OCI-LY3 (cell line): Measurements from ENCODE around the gene MCRIP2.

ENCODE experiments used
- H2AFZ ChIP-seq: fragments of 200-600, 300-600 bp; shearing (Covaris generic); 2 replicates; pipeline ENCODE4 v1.6.0; 2014; ENCODE audit warnings: antibody characterized with exemption, low read depth, low read length
- H3K27ac ChIP-seq: fragments of 200-600, 300-600 bp; sonication (generic); 2 replicates; pipeline ENCODE4 v1.5.1; 2014; ENCODE audit warnings: mild to moderate bottlenecking, low read length, moderate library complexity, mixed read lengths
- H3K27me3 ChIP-seq: fragments of 200-600, 300-600 bp; sonication (generic); 2 replicates; pipeline ENCODE4 v1.6.1; 2014; ENCODE audit warnings: low read depth, low read length, mixed read lengths
- H3K36me3 ChIP-seq: fragments of 200-600, 300-600 bp; sonication (generic); replicated peaks from 2 replicates; pipeline ENCODE3; 2014; ENCODE audit warnings: low read depth, low read length, mixed read lengths
- H3K4me1 ChIP-seq: fragments of 300-600, 200-600 bp; sonication (generic); 2 replicates; pipeline ENCODE4 v1.6.1; 2014; ENCODE audit warnings: low read length, mixed read lengths
- H3K4me2 ChIP-seq: fragments of 200-600, 300-600 bp; sonication (generic); 2 replicates; pipeline ENCODE4 v1.6.1; 2014; ENCODE audit warnings: low read length, mixed read lengths
- H3K4me3 ChIP-seq: fragments of 300-600, 200-600 bp; sonication (generic); 2 replicates; pipeline ENCODE4 v1.5.1; 2014; ENCODE audit warnings: antibody characterized with exemption, mild to moderate bottlenecking, low read length, moderate library complexity
- H3K79me2 ChIP-seq: fragments of 300-600, 200-600 bp; shearing (Covaris generic); 2 replicates; pipeline ENCODE4 v1.6.1; 2014; ENCODE audit warnings: mild to moderate bottlenecking, low read length, mixed read lengths
- H3K9ac ChIP-seq: fragments of 300-600, 200-600 bp; shearing (Covaris generic); 2 replicates; pipeline ENCODE4 v1.6.0; 2014; ENCODE audit warnings: mild to moderate bottlenecking, low read length, moderate library complexity
- H3K9me3 ChIP-seq: fragments of 200-600, 300-600 bp; shearing (Covaris generic); 2 replicates; pipeline ENCODE4 v1.6.1; 2014; ENCODE audit warnings: low read length, mixed read lengths; ENCODE audit not compliant: insufficient read depth
- H4K20me1 ChIP-seq: fragments of 200-600, 300-600 bp; sonication (generic); 2 replicates; pipeline ENCODE4 v1.6.1; 2016; ENCODE audit warnings: low read length, mixed read lengths; ENCODE audit not compliant: insufficient read depth
- EZH2phosphoT487 ChIP-seq: fragments of 200-600 bp; shearing (Covaris generic); IDR thresholded peaks from 2 replicates; pipeline ENCODE4 v1.6.1; 2018; ENCODE audit warnings: antibody characterized with exemption, mixed run types, low read depth
- TF ChIP-seq, protein P1 (sequence below): fragments of 200-600, 300-600 bp; sonication (generic); IDR thresholded peaks from 2 replicates; pipeline ENCODE4 v1.5.1; 2014; ENCODE audit warnings: antibody characterized with exemption, low read length, low read depth

MCRIP2 gene

DNA sequence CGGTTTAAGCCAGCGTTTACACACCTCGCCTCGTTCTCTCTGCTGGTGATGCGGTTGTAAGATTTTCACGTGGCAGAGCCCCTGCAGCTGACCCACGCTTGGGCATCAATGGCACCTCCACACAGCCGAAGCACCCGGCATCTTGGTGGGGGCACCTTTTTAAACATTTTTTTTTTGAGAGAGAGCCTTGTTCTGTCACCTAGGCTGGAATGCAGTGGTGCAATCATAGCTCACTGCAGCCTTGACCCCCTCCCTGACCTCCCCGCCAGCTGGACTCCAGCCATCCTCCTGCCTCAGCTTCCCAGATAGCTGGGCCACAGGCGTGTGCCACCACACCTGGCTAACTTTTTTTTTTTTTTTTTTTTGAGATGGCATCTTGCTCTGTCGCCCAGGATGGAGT is 12.4 kb downstream of the MCRIP2 start:
- no peak overlapping the region for H3K9ac ChIP-seq
- no peaks in the 10 kb centered on the region for H3K36me3 ChIP-seq
- no peak overlapping the region for H3K4me3 ChIP-seq
- no peak overlapping the region for H3K4me2 ChIP-seq
- peaks cover 7% of the 10 kb centered on the region; the same call in 1 of the 2 replicates for H3K4me1 ChIP-seq
- no peaks in the 10 kb centered on the region for H3K27me3 ChIP-seq
- peaks cover 7% of the 10 kb centered on the region; the same call in 1 of the 2 replicates for H3K79me2 ChIP-seq
- H4K20me1 ChIP-seq = no peaks in the 10 kb centered on the region
- TF ChIP-seq EZH2phosphoT487 = no peak
- TF ChIP-seq, protein P1, sequence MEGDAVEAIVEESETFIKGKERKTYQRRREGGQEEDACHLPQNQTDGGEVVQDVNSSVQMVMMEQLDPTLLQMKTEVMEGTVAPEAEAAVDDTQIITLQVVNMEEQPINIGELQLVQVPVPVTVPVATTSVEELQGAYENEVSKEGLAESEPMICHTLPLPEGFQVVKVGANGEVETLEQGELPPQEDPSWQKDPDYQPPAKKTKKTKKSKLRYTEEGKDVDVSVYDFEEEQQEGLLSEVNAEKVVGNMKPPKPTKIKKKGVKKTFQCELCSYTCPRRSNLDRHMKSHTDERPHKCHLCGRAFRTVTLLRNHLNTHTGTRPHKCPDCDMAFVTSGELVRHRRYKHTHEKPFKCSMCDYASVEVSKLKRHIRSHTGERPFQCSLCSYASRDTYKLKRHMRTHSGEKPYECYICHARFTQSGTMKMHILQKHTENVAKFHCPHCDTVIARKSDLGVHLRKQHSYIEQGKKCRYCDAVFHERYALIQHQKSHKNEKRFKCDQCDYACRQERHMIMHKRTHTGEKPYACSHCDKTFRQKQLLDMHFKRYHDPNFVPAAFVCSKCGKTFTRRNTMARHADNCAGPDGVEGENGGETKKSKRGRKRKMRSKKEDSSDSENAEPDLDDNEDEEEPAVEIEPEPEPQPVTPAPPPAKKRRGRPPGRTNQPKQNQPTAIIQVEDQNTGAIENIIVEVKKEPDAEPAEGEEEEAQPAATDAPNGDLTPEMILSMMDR = no peak
- H2AFZ ChIP-seq = no peak overlapping the region
- H3K27ac ChIP-seq = no peak overlapping the region
- no peaks in the 10 kb centered on the region for H3K9me3 ChIP-seq

DNA sequence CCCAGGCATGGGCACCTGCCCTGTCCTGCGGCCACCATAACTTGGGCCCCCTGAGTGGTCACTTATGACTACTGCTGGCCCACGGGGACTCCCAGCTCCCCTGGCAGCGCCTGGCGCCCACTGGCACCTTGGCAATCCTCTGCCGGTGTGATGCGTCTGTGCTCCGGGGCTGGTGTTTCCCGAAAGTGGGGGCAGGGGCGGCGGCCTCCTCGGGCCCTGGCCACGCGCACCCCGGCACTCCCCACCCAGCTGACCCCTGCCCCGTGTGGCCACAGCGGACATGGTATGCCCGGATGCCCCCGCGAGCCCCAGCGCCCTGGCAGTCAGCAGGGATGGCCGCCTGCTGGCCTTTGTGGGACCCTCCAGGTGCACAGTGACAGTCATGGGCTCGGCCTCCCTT is 15.9 kb downstream of the MCRIP2 start:
- H3K27ac ChIP-seq = no peak overlapping the region

DNA sequence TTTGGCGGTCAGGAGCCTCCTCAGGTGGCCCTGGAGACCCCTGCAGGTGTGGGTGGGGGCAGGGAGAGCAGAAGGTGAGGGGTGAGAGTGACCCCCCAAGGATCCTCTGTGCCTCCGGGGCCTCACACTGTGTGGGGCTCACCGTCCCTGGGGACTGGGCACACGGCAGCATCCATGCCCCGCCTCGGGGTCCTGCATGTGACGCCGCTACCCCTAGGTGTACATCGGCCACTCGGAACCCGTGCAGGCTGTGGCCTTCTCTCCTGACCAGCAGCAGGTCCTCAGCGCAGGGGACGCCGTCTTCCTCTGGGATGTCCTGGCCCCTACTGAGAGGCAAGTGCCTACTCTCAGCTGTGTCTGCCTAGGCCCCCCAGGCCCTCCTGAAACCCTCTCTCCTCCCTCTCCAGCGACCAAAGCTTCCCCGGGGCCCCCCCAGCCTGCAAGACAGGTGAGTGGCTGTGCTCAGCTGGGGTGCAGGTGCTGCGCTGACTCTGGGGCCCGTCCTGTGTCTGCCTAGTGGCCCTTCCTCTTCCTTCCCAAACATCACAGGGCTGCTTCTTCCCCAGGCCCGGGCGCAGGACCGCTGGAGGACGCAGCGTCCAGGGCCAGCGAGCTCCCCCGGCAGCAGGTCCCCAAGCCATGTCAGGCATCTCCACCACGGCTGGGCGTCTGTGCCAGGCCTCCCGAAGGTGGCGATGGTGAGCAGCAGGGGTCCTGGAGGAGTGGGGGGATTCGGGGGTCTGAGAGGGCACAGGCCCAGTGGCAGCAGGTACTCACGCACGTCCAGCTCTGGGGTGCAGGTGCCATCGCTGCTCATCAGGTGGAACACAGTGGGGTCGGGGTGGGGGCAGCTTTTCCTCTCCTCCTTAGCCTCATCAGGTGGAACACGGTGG is 17.3 kb downstream of the MCRIP2 start:
- Histone ChIP-seq H3K27ac (no peak overlapping the region), H4K20me1 (no peaks in the 10 kb centered on the region), H3K27me3 (no peaks in the 10 kb centered on the region), H3K4me2 (no peak overlapping the region), H3K79me2 (no peaks in the 10 kb centered on the region), H3K4me1 (peaks cover 3% of the 10 kb centered on the region; the same call in 1 of the 2 replicates), H3K9me3 (no peaks in the 10 kb centered on the region), H3K4me3 (no peak overlapping the region), H3K9ac (no peak overlapping the region), H2AFZ (no peak overlapping the region), H3K36me3 (peaks cover 4% of the 10 kb centered on the region)
- TF ChIP-seq EZH2phosphoT487 = no peak
- TF ChIP-seq, protein P1 = peak; percentile 20

More for the DNA sequence above, 15.9 kb downstream of the MCRIP2 start:
- H3K9me3 ChIP-seq = no peaks in the 10 kb centered on the region
- TF ChIP-seq, protein P1 = no peak
- TF ChIP-seq EZH2phosphoT487 = no peak
- H3K36me3 ChIP-seq = peaks cover 4% of the 10 kb centered on the region
- no peak overlapping the region for H2AFZ ChIP-seq
- H3K79me2 ChIP-seq = no peaks in the 10 kb centered on the region
- no peak overlapping the region for H3K9ac ChIP-seq
- H4K20me1 ChIP-seq = no peaks in the 10 kb centered on the region
- no peak overlapping the region for H3K4me3 ChIP-seq
- no peak overlapping the region for H3K4me2 ChIP-seq
- peaks cover 3% of the 10 kb centered on the region; the same call in 1 of the 2 replicates for H3K4me1 ChIP-seq
- no peaks in the 10 kb centered on the region for H3K27me3 ChIP-seq

DNA sequence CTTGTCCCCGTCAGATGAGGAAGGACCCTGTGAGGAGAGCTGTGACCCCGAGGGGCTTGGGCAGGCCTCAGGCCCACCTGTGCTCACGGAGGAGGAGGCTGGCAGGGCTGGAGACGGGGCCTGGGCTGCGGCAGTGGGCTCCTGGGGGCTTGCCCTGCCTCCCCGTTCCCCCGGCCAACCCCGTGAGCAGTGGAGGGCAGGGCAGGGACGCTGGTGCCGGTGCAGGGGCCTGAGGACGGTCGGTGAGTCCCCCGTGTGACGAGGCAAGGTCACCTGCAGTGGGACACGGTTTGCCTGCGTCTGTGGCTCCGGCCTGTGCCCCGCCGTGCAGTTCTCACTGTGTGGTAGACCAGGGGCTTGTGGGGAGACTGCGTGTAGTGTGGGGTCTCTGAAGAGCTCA is 18.0 kb downstream of the MCRIP2 start:
- peaks cover 4% of the 10 kb centered on the region for H3K36me3 ChIP-seq
- H3K9me3 ChIP-seq = no peaks in the 10 kb centered on the region
- no peak overlapping the region for H2AFZ ChIP-seq
- no peaks in the 10 kb centered on the region for H4K20me1 ChIP-seq
- H3K27ac ChIP-seq = no peak overlapping the region
- H3K4me2 ChIP-seq = no peak overlapping the region
- H3K9ac ChIP-seq = no peak overlapping the region
- H3K27me3 ChIP-seq = no peaks in the 10 kb centered on the region
- no peak for TF ChIP-seq EZH2phosphoT487
- TF ChIP-seq, protein P1 = no peak
- no peak overlapping the region for H3K4me3 ChIP-seq
- H3K79me2 ChIP-seq = no peaks in the 10 kb centered on the region
- peaks cover 3% of the 10 kb centered on the region; the same call in 1 of the 2 replicates for H3K4me1 ChIP-seq
